ENCODE results near the gene PKD2L2. TPM values are rescaled to one million over a fixed set of nuclear protein-coding genes. Genes with fewer than 3 reads are reported as not detected.

The PKD2L2 gene
- total RNA-seq, 1 donor from 2014 or later = not detected

GRCh38 chr5:137876101-137876500 is 13.2 kb upstream of the PKD2L2 start:
- no peak for ATAC-seq (ENCODE audit: low read depth)
- no peak overlapping the region for H3K27ac Mint-ChIP-seq
- no peak for TF ChIP-seq CTCF (IDR thresholded peaks at IDR 0.05)
- H3K4me3 Mint-ChIP-seq = no peak overlapping the region
- no peaks in the 10 kb centered on the region for H3K9me3 Mint-ChIP-seq
- intact Hi-C loops (cut with micrococcal nuclease) = no loop called here
- H3K27me3 Mint-ChIP-seq = no peaks in the 10 kb centered on the region
- no peaks in the 10 kb centered on the region for H3K36me3 Mint-ChIP-seq (ENCODE audit: low read depth)
- ChIA-PET POLR2A (no interaction called here), CTCF (no interaction called here)
- no peak for DNase-seq
- peaks cover 8% of the 10 kb centered on the region for H3K4me1 Mint-ChIP-seq

GRCh38 chr5:137880313-137880712 is 8.9 kb upstream of the PKD2L2 start:
- intact Hi-C loops (cut with micrococcal nuclease) = loop anchor here (10.0 kb wide), 1 partner anchor 454 kb away; the partner anchor contains the start of genes CDC25C and FAM53C
- CTCF ChIA-PET = interaction anchor here (1.0 to 1.3 kb wide), 2 partner anchors 16 to 102 kb away, joined by 3 read pairs; no protein-coding TSS in a partner anchor
- Mint-ChIP-seq H3K27ac (no peak overlapping the region), H3K4me3 (no peak overlapping the region), H3K9me3 (no peaks in the 10 kb centered on the region), H3K36me3 (ENCODE audit: low read depth) (peaks cover 12% of the 10 kb centered on the region), H3K4me1 (peaks cover 5% of the 10 kb centered on the region), H3K27me3 (no peaks in the 10 kb centered on the region)
- DNase-seq (no peak), ATAC-seq (ENCODE audit: low read depth) (no peak)
- POLR2A ChIA-PET = interaction anchor here (2.4 kb wide), 1 partner anchor 9 kb away, joined by 16 read pairs; the partner anchor contains the start of gene PKD2L2
- no peak for TF ChIP-seq CTCF (IDR thresholded peaks at IDR 0.05)

- no peaks in the 10 kb centered on the region for H3K27me3 Mint-ChIP-seq
- POLR2A ChIA-PET = interaction anchor here (1.5 to 2.7 kb wide), 5 partner anchors 8 to 138 kb away, joined by 5 to 23 read pairs (median 14); partner anchors contain the start of gene HNRNPA0
- peaks cover 7% of the 10 kb centered on the region for H3K36me3 Mint-ChIP-seq (ENCODE audit: low read depth)
- DNase-seq (no peak), ATAC-seq (ENCODE audit: low read depth) (no peak)
- intact Hi-C loops (cut with micrococcal nuclease) = loop anchor here (2.0 to 10.0 kb wide), 5 partner anchors 36 to 447 kb away; partner anchors contain the start of genes BRD8, CDC25C, FAM53C and KIF20A
- H3K4me1 Mint-ChIP-seq = peaks cover 32% of the 10 kb centered on the region
- H3K4me3 Mint-ChIP-seq = peak overlapping the region; percentile 24
- CTCF ChIA-PET = interaction anchor here (0.6 to 3.0 kb wide), 3 partner anchors 109 to 390 kb away, joined by 3 to 16 read pairs (median 4); no protein-coding TSS in a partner anchor
- H3K27ac Mint-ChIP-seq = no peak overlapping the region
- no peaks in the 10 kb centered on the region for H3K9me3 Mint-ChIP-seq
- no peak for TF ChIP-seq CTCF (IDR thresholded peaks at IDR 0.05)
Measured at GRCh38 chr5:137887831-137888230, 1.4 kb upstream of the PKD2L2 start.

GRCh38 chr5:137888466-137888862 is 793 bp upstream of the PKD2L2 start:
- no peak for DNase-seq
- POLR2A ChIA-PET = interaction anchor here (0.6 to 4.0 kb wide), 19 partner anchors 8 to 145 kb away, joined by 3 to 46 read pairs (median 5); partner anchors contain the start of genes FAM13B and HNRNPA0

More at GRCh38 chr5:137888466-137888862, 793 bp upstream of the PKD2L2 start:
- Mint-ChIP-seq H3K4me3 (peak overlapping the region; percentile 92), H3K4me1 (peaks cover 32% of the 10 kb centered on the region), H3K27ac (peak overlapping the region; percentile 96), H3K36me3 (ENCODE audit: low read depth) (peaks cover 4% of the 10 kb centered on the region), H3K9me3 (no peaks in the 10 kb centered on the region), H3K27me3 (no peaks in the 10 kb centered on the region)
- ATAC-seq (ENCODE audit: low read depth) = no peak
- no peak for TF ChIP-seq CTCF (IDR thresholded peaks at IDR 0.05)
- CTCF ChIA-PET = interaction anchor here (0.6 to 3.0 kb wide), 6 partner anchors 10 to 148 kb away, joined by 3 to 16 read pairs (median 4); no protein-coding TSS in a partner anchor
- intact Hi-C loops (cut with micrococcal nuclease) = loop anchor here (2.0 to 10.0 kb wide), 5 partner anchors 36 to 446 kb away; partner anchors contain the start of genes BRD8, CDC25C, FAM53C and KIF20A
